Peyer's patch (tissue), 4 donors: ENCODE data around the gene DNAJC19. TPM values are rescaled to one million over a fixed set of nuclear protein-coding genes. Genes with fewer than 3 reads are reported as not detected.

Experiments
- DNase-seq, 3 donors: peaks; one replicate each; pipeline ENCODE4 v3.0.0-alpha.2; 2017 to 2019
- H3K27ac ChIP-seq, 4 donors: fragments of 200-600 bp; sonication (generic); one replicate each; pipeline ENCODE4 v1.5.1; 2016 to 2019
- H3K27me3 ChIP-seq, 2 donors: fragments of 200-600 bp; sonication (generic); one replicate each; pipeline ENCODE4 v1.5.1; 2019
- H3K36me3 ChIP-seq, 3 donors: fragments of 200-600 bp; sonication (generic); one replicate each; pipeline ENCODE4 v1.5.1; 2016 to 2019
- H3K4me1 ChIP-seq, 4 donors: fragments of 200-600 bp; sonication (generic); one replicate each; pipeline ENCODE4 v1.5.1; 2016 to 2019
- H3K4me3 ChIP-seq, 4 donors: fragments of 200-600 bp; sonication (generic); 1 replicate in 3 of 4; 2 replicates in 1 of 4; pipeline ENCODE4 v1.5.1; 2016 to 2019; ENCODE audit warnings: mild to moderate bottlenecking in 1 of 4
- H3K9me3 ChIP-seq, 4 donors: fragments of 200-600 bp; sonication (generic); one replicate each; pipeline ENCODE4 v1.5.1; 2016 to 2019; ENCODE audit warnings: mild to moderate bottlenecking in 1 of 4
- CTCF ChIP-seq, 6 experiments: fragments of 450-650 bp in 4 of 6; fragments of 200-600 bp in 2 of 6; sonication (generic) in 1 of 6; IDR thresholded peaks; one replicate each; pipeline ENCODE4 v1.5.1; 2017 to 2019; ENCODE audit warnings: antibody characterized with exemption in 6 of 6, mild to moderate bottlenecking in 3 of 6, moderate library complexity in 1 of 6
- POLR2A ChIP-seq, 2 donors: fragments of 450-650 bp; IDR thresholded peaks; one replicate each; pipeline ENCODE4 v1.5.1; 2017; ENCODE audit warnings: antibody characterized with exemption in 2 of 2, mild to moderate bottlenecking in 2 of 2, moderate library complexity in 2 of 2
- total RNA-seq, 4 donors: library from RNA; depleted of rRNA; stranded (reverse); fragments of >200 nt; gene quantifications; one replicate each; pipeline ENCODE4 v1.1.0, GENCODE V29; 2016

The DNAJC19 gene
- total RNA-seq, 4 donors from 2014 or later, result 22.7 to 36.3 (median 33.6) TPM

DNA sequence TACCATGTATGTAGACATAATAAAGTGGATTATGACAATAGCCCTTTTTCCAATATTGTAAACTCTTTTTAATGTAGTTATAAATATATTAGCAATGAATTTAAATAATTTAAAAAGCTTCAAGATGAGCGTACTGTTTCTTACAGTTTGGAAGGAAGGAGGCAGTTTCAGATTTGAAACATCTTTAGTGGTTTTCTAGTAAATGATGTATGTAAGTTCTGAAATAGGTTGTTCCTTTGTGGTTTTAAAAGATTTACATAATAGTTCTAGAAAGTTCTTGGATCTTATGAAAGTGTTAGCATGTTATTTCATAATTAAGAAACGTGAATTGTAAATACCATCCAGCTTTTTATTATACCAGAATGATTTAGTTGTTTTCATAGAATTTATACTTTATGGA, 16.0 kb downstream of the DNAJC19 start:
- H3K4me3 ChIP-seq, result no peak overlapping the region
- TF ChIP-seq POLR2A (IDR thresholded peaks at IDR 0.05) (no peak), CTCF (IDR thresholded peaks at IDR 0.05) (no peak)
- H3K27ac ChIP-seq, result no peak overlapping the region
- H3K36me3 ChIP-seq, result peaks cover 0 to 50% (median 0%) of the 10 kb centered on the region in 3 donors
- H3K27me3 ChIP-seq, result no peaks in the 10 kb centered on the region
- H3K9me3 ChIP-seq, result no peaks in the 10 kb centered on the region
- no peaks in the 10 kb centered on the region for H3K4me1 ChIP-seq
- DNase-seq, result no peak

DNA sequence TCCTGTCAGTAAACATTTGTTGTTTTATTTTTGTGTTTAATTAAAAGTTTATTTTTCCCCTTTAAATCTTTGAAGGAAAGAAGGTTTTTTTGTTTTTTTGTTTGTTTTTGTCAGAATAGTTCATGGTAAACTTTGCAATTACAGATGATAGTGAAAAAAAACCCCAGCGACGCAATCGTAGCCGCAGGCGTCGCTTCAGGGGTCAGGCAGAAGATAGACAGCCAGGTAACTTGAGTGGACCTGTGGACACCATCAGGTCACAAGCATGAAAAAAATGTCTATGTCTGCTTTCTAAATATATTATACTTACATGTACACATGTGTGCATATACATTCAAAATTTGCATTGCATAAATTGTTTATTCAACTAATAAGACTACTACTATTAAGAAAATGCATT, 18.6 kb downstream of the DNAJC19 start:
- no peaks in the 10 kb centered on the region for H3K27me3 ChIP-seq
- no peak overlapping the region for H3K27ac ChIP-seq
- DNase-seq, result no peak
- TF ChIP-seq CTCF (IDR thresholded peaks at IDR 0.05) (no peak), POLR2A (IDR thresholded peaks at IDR 0.05) (no peak)
- H3K4me1 ChIP-seq, result no peaks in the 10 kb centered on the region
- H3K4me3 ChIP-seq, result no peak overlapping the region
- H3K9me3 ChIP-seq, result no peaks in the 10 kb centered on the region
- H3K36me3 ChIP-seq, result peaks cover 0 to 61% (median 0%) of the 10 kb centered on the region in 3 donors

- no peak for DNase-seq
- Histone ChIP-seq H3K27ac (no peak overlapping the region), H3K9me3 (no peaks in the 10 kb centered on the region), H3K36me3 (peaks cover 0 to 80% (median 0%) of the 10 kb centered on the region in 3 donors), H3K4me3 (no peak overlapping the region), H3K27me3 (no peaks in the 10 kb centered on the region), H3K4me1 (no peaks in the 10 kb centered on the region)
- TF ChIP-seq CTCF (IDR thresholded peaks at IDR 0.05), result no peak
- TF ChIP-seq POLR2A (IDR thresholded peaks at IDR 0.05), result no peak
These were observed 27.0 kb downstream of the DNAJC19 start for GRCh38 chr3:180962530-180962929.

DNA sequence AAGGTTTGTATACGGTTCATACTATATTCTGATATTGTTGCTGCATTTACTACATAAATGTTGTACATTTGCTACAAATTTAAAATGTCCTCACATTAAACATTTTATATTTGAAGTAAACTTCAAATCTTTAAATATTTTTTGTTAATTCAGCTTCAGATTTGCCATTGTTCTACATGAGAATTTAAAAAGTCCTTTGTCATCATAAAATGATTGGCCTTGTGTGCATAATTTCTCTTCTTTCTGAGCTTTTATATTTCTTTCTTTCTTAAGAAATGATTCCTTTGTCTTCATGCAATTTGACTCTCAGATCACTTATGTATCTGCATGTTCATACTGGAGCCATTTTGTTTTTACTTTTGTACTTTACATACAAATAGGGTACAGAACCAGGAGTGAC, 28.0 kb downstream of the DNAJC19 start:
- peaks cover 0 to 80% (median 0%) of the 10 kb centered on the region in 3 donors for H3K36me3 ChIP-seq

DNA sequence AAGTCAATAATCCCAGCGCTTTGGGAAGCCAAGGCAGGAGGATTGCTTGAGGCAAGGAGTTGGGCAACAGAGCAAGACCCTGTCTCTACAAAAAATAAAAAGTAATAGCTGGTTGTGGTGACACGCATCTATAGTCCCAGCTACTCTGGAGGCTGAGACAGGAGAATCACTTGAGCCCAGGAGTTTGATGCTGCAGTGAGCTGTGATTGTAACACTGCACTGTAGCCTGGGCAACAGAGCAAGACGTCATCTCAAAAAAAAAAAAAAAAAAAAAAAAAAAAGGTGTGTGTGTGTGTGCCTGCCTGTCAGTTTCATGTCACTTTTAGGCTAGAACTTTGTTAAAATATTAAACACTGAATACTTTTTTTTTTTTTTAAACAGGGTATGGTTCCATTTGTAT, 28.4 kb downstream of the DNAJC19 start:
- Histone ChIP-seq H3K27me3 (no peaks in the 10 kb centered on the region), H3K4me1 (no peaks in the 10 kb centered on the region), H3K36me3 (peaks cover 0 to 80% (median 0%) of the 10 kb centered on the region in 3 donors), H3K27ac (no peak overlapping the region), H3K4me3 (no peak overlapping the region), H3K9me3 (no peaks in the 10 kb centered on the region)
- no peak for DNase-seq
- TF ChIP-seq POLR2A (IDR thresholded peaks at IDR 0.05) (no peak), CTCF (IDR thresholded peaks at IDR 0.05) (no peak)

More for the DNA sequence above, 28.0 kb downstream of the DNAJC19 start:
- H3K4me1 ChIP-seq, result no peaks in the 10 kb centered on the region
- no peak overlapping the region for H3K27ac ChIP-seq
- no peak for DNase-seq
- no peak overlapping the region for H3K4me3 ChIP-seq
- no peaks in the 10 kb centered on the region for H3K9me3 ChIP-seq
- H3K27me3 ChIP-seq, result no peaks in the 10 kb centered on the region
- TF ChIP-seq CTCF (IDR thresholded peaks at IDR 0.05) (no peak), POLR2A (IDR thresholded peaks at IDR 0.05) (no peak)

DNA sequence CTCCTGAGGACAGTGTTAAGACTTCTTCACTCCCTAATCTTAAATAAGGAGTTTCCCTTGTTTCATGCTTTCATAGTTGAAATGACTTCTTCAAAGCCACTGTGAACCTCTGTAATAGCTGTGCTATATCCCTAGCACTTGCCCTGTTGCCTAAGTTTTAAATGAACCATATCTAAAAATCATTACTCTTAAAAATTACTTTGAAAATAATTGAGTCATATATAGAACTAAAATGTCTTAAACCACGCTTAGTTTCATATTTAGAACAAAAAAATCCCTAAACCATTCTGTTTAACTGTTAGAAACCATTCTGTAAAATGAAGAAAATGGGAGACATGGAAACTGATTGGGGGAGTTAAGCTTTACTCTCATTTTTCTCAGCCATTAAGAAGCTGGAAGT, 29.8 kb downstream of the DNAJC19 start:
- Histone ChIP-seq H3K9me3 (no peaks in the 10 kb centered on the region), H3K4me3 (no peak overlapping the region), H3K27me3 (no peaks in the 10 kb centered on the region), H3K4me1 (no peaks in the 10 kb centered on the region), H3K36me3 (peaks cover 0 to 78% (median 0%) of the 10 kb centered on the region in 3 donors), H3K27ac (no peak overlapping the region)
- TF ChIP-seq CTCF (IDR thresholded peaks at IDR 0.05) (no peak), POLR2A (IDR thresholded peaks at IDR 0.05) (no peak)
- no peak for DNase-seq
